Coronary artery (tissue), 2 donors: Measurements from ENCODE around the gene DDX39A.

Source experiments
- DNase-seq: peaks from one replicate; pipeline ENCODE4 v3.0.0-alpha.2; 2017; ENCODE audit warnings: low spot score
- H3K27ac ChIP-seq, 2 donors: fragments of 200-600 bp; sonication (generic); one replicate each; pipeline ENCODE4 v1.5.1; 2016 to 2019
- H3K4me3 ChIP-seq: fragments of 200-600 bp; sonication (generic); 2 replicates; pipeline ENCODE4 v1.5.1; 2016; ENCODE audit warnings: mild to moderate bottlenecking, moderate library complexity
- TF ChIP-seq, protein P1 (sequence below): fragments of 200-600 bp; sonication (generic); IDR thresholded peaks from one replicate; pipeline ENCODE4 v1.5.1; 2019; ENCODE audit warnings: antibody characterized with exemption

The DDX39A gene

GRCh38 chr19:14371301-14371821 is 47.8 kb downstream of the DDX39A start:
- TF ChIP-seq, protein P1, sequence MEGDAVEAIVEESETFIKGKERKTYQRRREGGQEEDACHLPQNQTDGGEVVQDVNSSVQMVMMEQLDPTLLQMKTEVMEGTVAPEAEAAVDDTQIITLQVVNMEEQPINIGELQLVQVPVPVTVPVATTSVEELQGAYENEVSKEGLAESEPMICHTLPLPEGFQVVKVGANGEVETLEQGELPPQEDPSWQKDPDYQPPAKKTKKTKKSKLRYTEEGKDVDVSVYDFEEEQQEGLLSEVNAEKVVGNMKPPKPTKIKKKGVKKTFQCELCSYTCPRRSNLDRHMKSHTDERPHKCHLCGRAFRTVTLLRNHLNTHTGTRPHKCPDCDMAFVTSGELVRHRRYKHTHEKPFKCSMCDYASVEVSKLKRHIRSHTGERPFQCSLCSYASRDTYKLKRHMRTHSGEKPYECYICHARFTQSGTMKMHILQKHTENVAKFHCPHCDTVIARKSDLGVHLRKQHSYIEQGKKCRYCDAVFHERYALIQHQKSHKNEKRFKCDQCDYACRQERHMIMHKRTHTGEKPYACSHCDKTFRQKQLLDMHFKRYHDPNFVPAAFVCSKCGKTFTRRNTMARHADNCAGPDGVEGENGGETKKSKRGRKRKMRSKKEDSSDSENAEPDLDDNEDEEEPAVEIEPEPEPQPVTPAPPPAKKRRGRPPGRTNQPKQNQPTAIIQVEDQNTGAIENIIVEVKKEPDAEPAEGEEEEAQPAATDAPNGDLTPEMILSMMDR = no peak
- no peak overlapping the region for H3K27ac ChIP-seq

GRCh38 chr19:14370940-14371280 is 48.2 kb downstream of the DDX39A start:
- H3K27ac ChIP-seq = peak overlapping the region in 1 of 2 donors; percentile 83
- H3K4me3 ChIP-seq = no peak overlapping the region

More at GRCh38 chr19:14371301-14371821, 47.8 kb downstream of the DDX39A start:
- H3K4me3 ChIP-seq = no peak overlapping the region
- no peak for DNase-seq

GRCh38 chr19:14370169-14370939 is 48.8 kb downstream of the DDX39A start:
- TF ChIP-seq, protein P1 = no peak
- peak overlapping the region; percentile 46 to 83 for H3K27ac ChIP-seq
- DNase-seq = no peak
- H3K4me3 ChIP-seq = no peak overlapping the region

More at GRCh38 chr19:14370940-14371280, 48.2 kb downstream of the DDX39A start:
- no peak for DNase-seq
- TF ChIP-seq, protein P1 = no peak

- peak overlapping the region; percentile 34 for H3K4me3 ChIP-seq
- H3K27ac ChIP-seq = peak overlapping the region; percentile 83 to 92
- TF ChIP-seq, protein P1 = no peak
- no peak for DNase-seq
Measured at GRCh38 chr19:14369399-14370168, 49.6 kb downstream of the DDX39A start.

DNA sequence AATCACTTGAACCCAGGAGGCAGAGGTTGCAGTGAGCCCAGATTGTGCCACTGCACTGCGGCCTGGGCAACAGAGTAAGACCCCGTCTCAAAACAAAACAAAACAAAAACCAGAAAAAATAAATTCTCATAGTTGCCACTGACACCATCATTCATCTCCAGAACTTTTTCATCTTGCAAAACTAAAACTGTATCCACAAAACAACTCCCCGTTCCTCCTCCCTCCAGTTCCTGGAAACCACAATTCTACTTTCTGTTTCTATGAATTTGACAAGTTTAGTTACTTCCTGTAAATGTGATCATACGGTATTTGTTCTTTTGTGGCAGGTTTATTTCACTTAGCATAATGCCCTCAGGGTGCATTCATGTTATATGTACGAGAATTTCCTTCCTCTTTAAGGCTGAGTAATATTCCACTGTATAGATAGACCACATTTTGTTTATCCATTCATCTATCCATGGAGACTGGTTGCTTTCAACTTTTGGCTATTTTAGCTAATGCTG is 51.1 kb downstream of the DDX39A start:
- H3K4me3 ChIP-seq = no peak overlapping the region
- no peak for DNase-seq
- H3K27ac ChIP-seq = peak overlapping the region in 1 of 2 donors; percentile 28
- TF ChIP-seq, protein P1 = no peak

DNA sequence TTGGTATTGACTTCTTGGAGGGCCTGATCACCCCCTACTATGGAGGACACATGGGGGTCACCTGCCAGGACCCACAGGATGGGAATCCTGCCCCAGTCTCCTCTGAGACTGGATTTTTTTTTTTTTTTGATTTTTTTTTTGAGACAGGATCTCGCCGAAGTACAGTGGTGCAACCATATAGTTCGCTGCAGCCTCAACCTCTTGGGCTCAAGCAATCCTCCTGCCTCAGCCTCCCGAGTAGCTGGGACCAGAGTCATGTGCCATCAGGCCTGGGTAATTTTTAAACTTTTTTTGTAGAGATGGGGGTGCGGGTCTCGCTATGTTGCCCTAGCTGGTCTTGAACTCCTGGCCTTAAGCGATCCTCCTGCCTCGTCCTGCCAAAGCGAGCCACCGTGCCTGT is 52.1 kb downstream of the DDX39A start:
- Histone ChIP-seq H3K27ac (peak overlapping the region in 1 of 2 donors; percentile 40), H3K4me3 (no peak overlapping the region)
- no peak for DNase-seq
- TF ChIP-seq, protein P1 = no peak
